Measurements from ENCODE around the gene PDHX.

- TF ChIP-seq CTCF (IDR thresholded peaks at IDR 0.05; ENCODE audit: borderline replicate concordance, extremely low read depth, low read length, poor library complexity, severe bottlenecking) = no peak
- TF ChIP-seq EZH2 (IDR thresholded peaks at IDR 0.05; ENCODE audit: borderline replicate concordance, low read depth, low read length, severe bottlenecking) = no peak
These were observed 126.5 kb downstream of the PDHX start for GRCh38 chr11:35042913-35043312.

All from DND-41 (cell line).